ENCODE measurements around the gene GAB1.

GRCh38 chr4:143443728-143444127 is 107.1 kb downstream of the GAB1 start:
- TF ChIP-seq CTCF (IDR thresholded peaks at IDR 0.05) (no peak), POLR2A (IDR thresholded peaks at IDR 0.05) (no peak)
